AG04450 (cell line): ENCODE data around the gene SLC51B. TPM values are rescaled to one million over a fixed set of nuclear protein-coding genes. Genes with fewer than 3 reads are reported as not detected.

Experiments used
- CTCF ChIA-PET: fragments of 300-600, 350-600 bp; formaldehyde crosslinking; extraction: SDS; loops from one replicate; lab custom pipeline; 2022; ENCODE audit warnings: antibody characterized with exemption, inconsistent platforms; lab: Charles Lee
- POLR2A ChIA-PET: fragments of 350-600 bp; formaldehyde crosslinking; extraction: SDS; loops from one replicate; lab custom pipeline; 2021; ENCODE audit warnings: antibody characterized with exemption, inconsistent platforms; lab: Yijun Ruan, JAX
- DNase-seq: peaks from one replicate; pipeline ENCODE4 v3.0.0-alpha.2; 2011; ENCODE audit warnings: low read depth, low spot score
- H3K27ac ChIP-seq: one replicate; pipeline ENCODE4 v1.5.1; 2012; ENCODE audit warnings: low read depth, low read length, control low read depth
- H3K27me3 ChIP-seq: one replicate; pipeline ENCODE4 v1.6.0; 2012; ENCODE audit warnings: low read length; ENCODE audit not compliant: control insufficient read depth, insufficient read depth
- H3K4me3 ChIP-seq: 2 replicates; pipeline ENCODE4 v1.5.1; 2011; ENCODE audit warnings: mild to moderate bottlenecking, low read depth, low read length, control low read depth
- H3K9me3 ChIP-seq: 2 replicates; pipeline ENCODE4 v1.5.1; 2012; ENCODE audit warnings: low read length; ENCODE audit not compliant: control insufficient read depth, insufficient read depth
- polyA plus RNA-seq: library from polyadenylated mRNA; depleted of rRNA; stranded (reverse); fragments of >200 nt; gene quantifications from 2 replicates; pipeline ENCODE4 v1.2.3, GENCODE V29; 2011; rRNA removed
- TF ChIP-seq, protein P1 (sequence below): IDR thresholded peaks from 2 replicates; pipeline ENCODE4 v1.5.1; 2011; ENCODE audit warnings: low read depth, low read length, control low read depth, inconsistent platforms

The SLC51B gene
- polyA plus RNA-seq, 1 experiment, result 0.61 TPM

DNA sequence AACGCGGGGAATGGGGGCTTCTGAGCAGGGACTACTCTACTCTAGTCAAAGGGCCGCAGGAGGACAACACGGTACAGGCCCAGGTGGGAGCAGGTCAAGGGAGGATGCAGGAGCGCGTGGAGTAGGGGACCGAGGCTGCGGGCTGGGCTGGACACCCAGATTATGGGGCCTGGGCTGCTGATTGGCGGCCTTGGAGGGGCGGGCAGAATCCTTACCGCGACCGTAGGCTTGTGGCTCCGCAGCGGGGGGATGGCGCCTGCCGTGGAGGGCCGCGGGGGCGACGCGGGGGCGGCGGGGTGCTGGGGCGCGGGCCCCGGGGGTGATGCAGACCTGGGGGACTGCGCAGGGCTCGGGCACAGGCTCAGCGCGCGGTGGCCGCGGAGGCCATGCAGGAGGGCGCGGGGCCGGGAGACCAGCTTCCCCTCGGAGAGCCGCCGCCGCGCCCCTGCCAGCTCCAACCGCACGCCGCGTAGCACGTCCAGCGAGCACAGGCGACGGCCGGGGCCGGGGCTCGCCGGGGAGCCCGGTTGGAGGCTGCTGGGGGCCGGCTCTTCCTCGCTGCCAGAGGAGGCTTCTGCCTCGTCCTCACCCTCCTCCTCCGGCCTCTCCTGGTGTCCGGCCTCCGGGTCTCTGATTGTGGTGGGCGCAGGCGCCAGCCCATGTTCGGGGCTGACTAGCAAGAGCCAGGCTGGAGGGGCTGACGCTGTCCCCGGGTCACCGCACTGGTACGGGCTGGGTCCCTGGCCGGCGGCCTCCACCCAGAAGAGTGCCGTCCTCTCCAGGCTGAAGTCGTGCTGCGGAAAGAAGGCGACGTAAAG, 56.9 kb downstream of the SLC51B start:
- Histone ChIP-seq H3K27ac (no peak overlapping the region), H3K4me3 (no peak overlapping the region), H3K9me3 (no peaks in the 10 kb centered on the region), H3K27me3 (no peaks in the 10 kb centered on the region)
- TF ChIP-seq, protein P1, sequence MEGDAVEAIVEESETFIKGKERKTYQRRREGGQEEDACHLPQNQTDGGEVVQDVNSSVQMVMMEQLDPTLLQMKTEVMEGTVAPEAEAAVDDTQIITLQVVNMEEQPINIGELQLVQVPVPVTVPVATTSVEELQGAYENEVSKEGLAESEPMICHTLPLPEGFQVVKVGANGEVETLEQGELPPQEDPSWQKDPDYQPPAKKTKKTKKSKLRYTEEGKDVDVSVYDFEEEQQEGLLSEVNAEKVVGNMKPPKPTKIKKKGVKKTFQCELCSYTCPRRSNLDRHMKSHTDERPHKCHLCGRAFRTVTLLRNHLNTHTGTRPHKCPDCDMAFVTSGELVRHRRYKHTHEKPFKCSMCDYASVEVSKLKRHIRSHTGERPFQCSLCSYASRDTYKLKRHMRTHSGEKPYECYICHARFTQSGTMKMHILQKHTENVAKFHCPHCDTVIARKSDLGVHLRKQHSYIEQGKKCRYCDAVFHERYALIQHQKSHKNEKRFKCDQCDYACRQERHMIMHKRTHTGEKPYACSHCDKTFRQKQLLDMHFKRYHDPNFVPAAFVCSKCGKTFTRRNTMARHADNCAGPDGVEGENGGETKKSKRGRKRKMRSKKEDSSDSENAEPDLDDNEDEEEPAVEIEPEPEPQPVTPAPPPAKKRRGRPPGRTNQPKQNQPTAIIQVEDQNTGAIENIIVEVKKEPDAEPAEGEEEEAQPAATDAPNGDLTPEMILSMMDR, result no peak
- ChIA-PET POLR2A (interaction anchor here (0.8 to 1.1 kb wide), 5 partner anchors 12 to 83 kb away, joined by 3 to 5 read pairs (median 4); partner anchors contain the start of gene CLPX), CTCF (interaction anchor here (0.5 to 4.0 kb wide), 39 partner anchors 8 to 412 kb away, joined by 3 to 127 read pairs (median 5); partner anchors contain the start of genes RASL12, SLC51B and UBAP1L)
- DNase-seq, result no peak

DNA sequence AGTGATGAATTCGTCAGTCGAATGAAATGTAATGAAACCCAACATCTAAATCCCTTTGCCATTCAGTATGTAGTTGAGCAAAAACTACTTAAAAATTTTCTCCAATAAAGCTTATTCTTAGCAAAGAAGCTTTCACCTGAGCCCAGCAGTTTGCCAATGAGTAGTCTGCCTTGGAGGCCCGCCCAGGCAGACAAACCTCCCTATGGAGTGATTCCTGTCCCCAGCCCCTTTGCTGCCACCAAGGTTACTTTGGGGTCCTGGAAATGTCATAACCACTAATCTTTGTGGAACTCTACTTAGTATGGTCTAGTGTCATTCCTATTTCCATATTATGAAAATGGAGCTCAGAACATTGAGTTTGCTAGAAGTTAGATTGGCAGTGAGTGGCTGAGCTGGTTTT, 57.7 kb downstream of the SLC51B start:
- no peak for DNase-seq
- POLR2A ChIA-PET, result interaction anchor here (0.6 kb wide), 1 partner anchor 69 kb away, joined by 5 read pairs; no protein-coding TSS in a partner anchor
- TF ChIP-seq, protein P1, result no peak
- no peaks in the 10 kb centered on the region for H3K27me3 ChIP-seq
- H3K27ac ChIP-seq, result no peak overlapping the region
- H3K4me3 ChIP-seq, result no peak overlapping the region
- CTCF ChIA-PET, result interaction anchor here (0.5 to 4.0 kb wide), 9 partner anchors 12 to 619 kb away, joined by 3 to 127 read pairs (median 3); no protein-coding TSS in a partner anchor
- H3K9me3 ChIP-seq, result no peaks in the 10 kb centered on the region

Other genes with a start within 250 kb of the SLC51B start
- 5.6 and 6.2 TPM in 2 replicates for gene PIF1, start 219.7 kb upstream of the SLC51B start, polyA plus RNA-seq
- 29.5 and 30.3 TPM in 2 replicates for gene PLEKHO2, start 203.5 kb upstream of the SLC51B start, polyA plus RNA-seq
- 4.0 and 5.4 TPM in 2 replicates for gene ANKDD1A, start 133.5 kb upstream of the SLC51B start, polyA plus RNA-seq
- gene SPG21, start 55.5 kb upstream of the SLC51B start, polyA plus RNA-seq, result 85.7 and 101 TPM in 2 replicates
- 11.6 and 15.3 TPM in 2 replicates for gene MTFMT, start 15.7 kb upstream of the SLC51B start, polyA plus RNA-seq
- gene RASL12, start 22.6 kb downstream of the SLC51B start, polyA plus RNA-seq, result 11.4 and 13.8 TPM in 2 replicates
- gene KBTBD13, start 31.4 kb downstream of the SLC51B start, polyA plus RNA-seq, result not detected in 2 replicates
- 0.46 and 0.55 TPM in 2 replicates for gene UBAP1L, start 69.8 kb downstream of the SLC51B start, polyA plus RNA-seq
- 15.8 and 18.0 TPM in 2 replicates for gene PDCD7, start 88.4 kb downstream of the SLC51B start, polyA plus RNA-seq
- 39.2 and 58.3 TPM in 2 replicates for gene CLPX, start 140.0 kb downstream of the SLC51B start, polyA plus RNA-seq
- gene CILP, start 166.1 kb downstream of the SLC51B start, polyA plus RNA-seq, result 0.52 and 0.61 TPM in 2 replicates
- 4.5 and 5.3 TPM in 2 replicates for gene PARP16, start 241.5 kb downstream of the SLC51B start, polyA plus RNA-seq